ENCODE results near the gene LRRTM4.

DNA sequence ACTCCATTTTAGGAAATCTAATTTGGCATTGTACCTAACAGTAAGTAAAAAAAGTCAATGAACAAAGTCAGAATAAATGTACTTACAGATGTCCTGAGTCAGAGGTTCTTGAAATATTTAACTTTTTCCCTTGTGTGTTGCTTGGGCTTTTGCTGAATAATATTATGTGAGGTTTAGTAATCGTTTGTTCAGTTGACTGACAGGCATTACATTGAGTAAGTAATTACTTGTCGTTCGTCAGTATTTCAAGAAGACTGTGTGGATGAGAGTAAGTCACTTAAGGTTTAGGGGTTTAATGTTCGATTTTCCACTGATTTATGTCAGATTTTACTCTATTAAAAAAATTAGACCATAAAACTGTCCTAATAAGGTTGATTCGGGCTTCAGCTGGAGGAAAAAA is 342.9 kb downstream of the LRRTM4 start:
- TF ChIP-seq, protein P1, sequence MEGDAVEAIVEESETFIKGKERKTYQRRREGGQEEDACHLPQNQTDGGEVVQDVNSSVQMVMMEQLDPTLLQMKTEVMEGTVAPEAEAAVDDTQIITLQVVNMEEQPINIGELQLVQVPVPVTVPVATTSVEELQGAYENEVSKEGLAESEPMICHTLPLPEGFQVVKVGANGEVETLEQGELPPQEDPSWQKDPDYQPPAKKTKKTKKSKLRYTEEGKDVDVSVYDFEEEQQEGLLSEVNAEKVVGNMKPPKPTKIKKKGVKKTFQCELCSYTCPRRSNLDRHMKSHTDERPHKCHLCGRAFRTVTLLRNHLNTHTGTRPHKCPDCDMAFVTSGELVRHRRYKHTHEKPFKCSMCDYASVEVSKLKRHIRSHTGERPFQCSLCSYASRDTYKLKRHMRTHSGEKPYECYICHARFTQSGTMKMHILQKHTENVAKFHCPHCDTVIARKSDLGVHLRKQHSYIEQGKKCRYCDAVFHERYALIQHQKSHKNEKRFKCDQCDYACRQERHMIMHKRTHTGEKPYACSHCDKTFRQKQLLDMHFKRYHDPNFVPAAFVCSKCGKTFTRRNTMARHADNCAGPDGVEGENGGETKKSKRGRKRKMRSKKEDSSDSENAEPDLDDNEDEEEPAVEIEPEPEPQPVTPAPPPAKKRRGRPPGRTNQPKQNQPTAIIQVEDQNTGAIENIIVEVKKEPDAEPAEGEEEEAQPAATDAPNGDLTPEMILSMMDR (IDR thresholded peaks at IDR 0.05; ENCODE audit: low read depth, low read length), result no peak
- no peak for TF ChIP-seq EZH2phosphoT487 (IDR thresholded peaks at IDR 0.05; ENCODE audit: low read depth)

Data from OCI-LY3 (cell line).